Measurements from ENCODE around the gene VSIG10. TPM values are rescaled to one million over a fixed set of nuclear protein-coding genes. Genes with fewer than 3 reads are reported as not detected.
A peak's percentile ranks its signal among the peaks of the same experiment; 100 is the strongest.

The VSIG10 gene
- total and polyA plus RNA-seq, 3 experiments from 2014 or later = 1.7 to 9.0 (median 7.9) TPM

- Mint-ChIP-seq H3K4me3 (peak overlapping the region in 4 of 7 donors; percentile 4 to 61 (median 20)), H3K27ac (peak overlapping the region; percentile 78 to 95 (median 94)), H3K9me3 (no peaks in the 10 kb centered on the region), H3K27me3 (peaks cover 0 to 2% of the 10 kb centered on the region in 2 donors), H3K4me1 (peaks cover 35 to 57% (median 51%) of the 10 kb centered on the region in 3 donors), H3K36me3 (peaks cover 8 to 46% (median 13%) of the 10 kb centered on the region in 3 donors)
- Histone ChIP-seq H3K27ac (ENCODE audit: low read depth, low read length) (no peak overlapping the region), H3K4me3 (ENCODE audit: low read length) (no peak overlapping the region), H3K36me3 (ENCODE audit: insufficient read depth, low read length) (peaks cover 6% of the 10 kb centered on the region), H3K27me3 (ENCODE audit: insufficient read depth, low read length, poor library complexity, severe bottlenecking) (no peaks in the 10 kb centered on the region), H3K9me3 (ENCODE audit: low read length) (no peaks in the 10 kb centered on the region), H3K4me1 (ENCODE audit: insufficient read depth, low read length) (peaks cover 7% of the 10 kb centered on the region)
- CTCF ChIA-PET = interaction anchor here (0.7 kb wide), 1 partner anchor 14 kb away, joined by 3 read pairs; no protein-coding TSS in a partner anchor
- DNase-seq = no peak
- POLR2A ChIA-PET = no interaction called here
Observed at GRCh38 chr12:118050972-118051910, 52.6 kb downstream of the VSIG10 start.

- no peak for DNase-seq
- H3K4me3 Mint-ChIP-seq = no peak overlapping the region
- H3K36me3 Mint-ChIP-seq = peaks cover 13 to 75% (median 19%) of the 10 kb centered on the region in 3 donors
- H3K27ac Mint-ChIP-seq = peak overlapping the region in 1 of 8 donors; percentile 46
- no peaks in the 10 kb centered on the region for H3K9me3 Mint-ChIP-seq
- H3K4me1 ChIP-seq (ENCODE audit: insufficient read depth, low read length) = no peaks in the 10 kb centered on the region
- ChIA-PET CTCF (interaction anchor here (0.7 to 1.0 kb wide), 2 partner anchors 8 to 75 kb away, joined by 3 to 4 read pairs; no protein-coding TSS in a partner anchor), POLR2A (no interaction called here)
- peaks cover 22% of the 10 kb centered on the region for H3K36me3 ChIP-seq (ENCODE audit: insufficient read depth, low read length)
- no peaks in the 10 kb centered on the region for H3K9me3 ChIP-seq (ENCODE audit: low read length)
- H3K4me1 Mint-ChIP-seq = peaks cover 18 to 37% (median 28%) of the 10 kb centered on the region in 3 donors
- no peaks in the 10 kb centered on the region for H3K27me3 Mint-ChIP-seq
- H3K4me3 ChIP-seq (ENCODE audit: low read length) = no peak overlapping the region
- no peaks in the 10 kb centered on the region for H3K27me3 ChIP-seq (ENCODE audit: insufficient read depth, low read length, poor library complexity, severe bottlenecking)
- H3K27ac ChIP-seq (ENCODE audit: low read depth, low read length) = no peak overlapping the region
Observed at GRCh38 chr12:118046430-118046829, 57.4 kb downstream of the VSIG10 start.

- Mint-ChIP-seq H3K27me3 (no peaks in the 10 kb centered on the region), H3K9me3 (no peaks in the 10 kb centered on the region), H3K4me1 (peaks cover 11 to 30% (median 19%) of the 10 kb centered on the region in 3 donors), H3K36me3 (peaks cover 11 to 69% (median 19%) of the 10 kb centered on the region in 3 donors), H3K27ac (peak overlapping the region in 3 of 8 donors; percentile 1 to 52 (median 47)), H3K4me3 (no peak overlapping the region)
- ChIA-PET POLR2A (no interaction called here), CTCF (interaction anchor here (1.8 kb wide), 1 partner anchor 10 kb away, joined by 4 read pairs; no protein-coding TSS in a partner anchor)
- Histone ChIP-seq H3K27ac (ENCODE audit: low read depth, low read length) (no peak overlapping the region), H3K27me3 (ENCODE audit: insufficient read depth, low read length, poor library complexity, severe bottlenecking) (no peaks in the 10 kb centered on the region), H3K4me3 (ENCODE audit: low read length) (no peak overlapping the region), H3K9me3 (ENCODE audit: low read length) (no peaks in the 10 kb centered on the region), H3K36me3 (ENCODE audit: insufficient read depth, low read length) (peaks cover 27% of the 10 kb centered on the region), H3K4me1 (ENCODE audit: insufficient read depth, low read length) (no peaks in the 10 kb centered on the region)
- DNase-seq = no peak
Observed at GRCh38 chr12:118044577-118044976, 59.2 kb downstream of the VSIG10 start.

GRCh38 chr12:118044075-118044474, 59.7 kb downstream of the VSIG10 start:
- Histone ChIP-seq H3K27ac (ENCODE audit: low read depth, low read length) (no peak overlapping the region), H3K36me3 (ENCODE audit: insufficient read depth, low read length) (peaks cover 27% of the 10 kb centered on the region), H3K4me3 (ENCODE audit: low read length) (no peak overlapping the region), H3K9me3 (ENCODE audit: low read length) (no peaks in the 10 kb centered on the region), H3K4me1 (ENCODE audit: insufficient read depth, low read length) (no peaks in the 10 kb centered on the region), H3K27me3 (ENCODE audit: insufficient read depth, low read length, poor library complexity, severe bottlenecking) (no peaks in the 10 kb centered on the region)
- DNase-seq = no peak
- H3K27ac Mint-ChIP-seq = peak overlapping the region in 2 of 8 donors; percentile 1 to 52
- peaks cover 11 to 70% (median 20%) of the 10 kb centered on the region in 3 donors for H3K36me3 Mint-ChIP-seq
- ChIA-PET CTCF (interaction anchor here (1.5 to 1.8 kb wide), 2 partner anchors 9 to 12 kb away, joined by 3 to 4 read pairs; no protein-coding TSS in a partner anchor), POLR2A (no interaction called here)
- no peaks in the 10 kb centered on the region for H3K27me3 Mint-ChIP-seq
- H3K9me3 Mint-ChIP-seq = no peaks in the 10 kb centered on the region
- H3K4me3 Mint-ChIP-seq = no peak overlapping the region
- H3K4me1 Mint-ChIP-seq = peaks cover 10 to 28% (median 16%) of the 10 kb centered on the region in 3 donors

GRCh38 chr12:118042091-118042490, 61.7 kb downstream of the VSIG10 start:
- H3K27ac Mint-ChIP-seq = peak overlapping the region in 3 of 8 donors; percentile 43 to 60 (median 53)
- DNase-seq = no peak
- H3K4me1 Mint-ChIP-seq = peaks cover 7 to 21% (median 12%) of the 10 kb centered on the region in 3 donors

GRCh38 chr12:118038137-118038536, 65.7 kb downstream of the VSIG10 start:
- peaks cover 0 to 9% (median 4%) of the 10 kb centered on the region in 3 donors for H3K4me1 Mint-ChIP-seq
- no peak for DNase-seq
- H3K27me3 ChIP-seq (ENCODE audit: insufficient read depth, low read length, poor library complexity, severe bottlenecking) = no peaks in the 10 kb centered on the region
- peaks cover 0 to 1% of the 10 kb centered on the region in 2 donors for H3K27me3 Mint-ChIP-seq
- ChIA-PET CTCF (no interaction called here), POLR2A (no interaction called here)
- no peaks in the 10 kb centered on the region for H3K4me1 ChIP-seq (ENCODE audit: insufficient read depth, low read length)
- H3K9me3 ChIP-seq (ENCODE audit: low read length) = no peaks in the 10 kb centered on the region
- no peaks in the 10 kb centered on the region for H3K9me3 Mint-ChIP-seq
- H3K4me3 ChIP-seq (ENCODE audit: low read length) = no peak overlapping the region
- H3K36me3 Mint-ChIP-seq = peaks cover 11 to 86% (median 23%) of the 10 kb centered on the region in 3 donors
- peak overlapping the region in 2 of 8 donors; percentile 26 to 43 for H3K27ac Mint-ChIP-seq
- no peak overlapping the region for H3K27ac ChIP-seq (ENCODE audit: low read depth, low read length)
- no peak overlapping the region for H3K4me3 Mint-ChIP-seq
- peaks cover 48% of the 10 kb centered on the region for H3K36me3 ChIP-seq (ENCODE audit: insufficient read depth, low read length)

More at GRCh38 chr12:118042091-118042490, 61.7 kb downstream of the VSIG10 start:
- Histone ChIP-seq H3K36me3 (ENCODE audit: insufficient read depth, low read length) (peaks cover 27% of the 10 kb centered on the region), H3K27me3 (ENCODE audit: insufficient read depth, low read length, poor library complexity, severe bottlenecking) (no peaks in the 10 kb centered on the region), H3K4me1 (ENCODE audit: insufficient read depth, low read length) (no peaks in the 10 kb centered on the region), H3K4me3 (ENCODE audit: low read length) (no peak overlapping the region), H3K9me3 (ENCODE audit: low read length) (no peaks in the 10 kb centered on the region), H3K27ac (ENCODE audit: low read depth, low read length) (no peak overlapping the region)
- Mint-ChIP-seq H3K9me3 (no peaks in the 10 kb centered on the region), H3K27me3 (no peaks in the 10 kb centered on the region), H3K36me3 (peaks cover 11 to 75% (median 20%) of the 10 kb centered on the region in 3 donors), H3K4me3 (no peak overlapping the region)
- ChIA-PET CTCF (no interaction called here), POLR2A (no interaction called here)

- H3K27ac Mint-ChIP-seq = peak overlapping the region in 4 of 8 donors; percentile 5 to 32 (median 19)
- peaks cover 6 to 82% (median 16%) of the 10 kb centered on the region in 3 donors for H3K36me3 Mint-ChIP-seq
Observed at GRCh38 chr12:118036672-118037411, 67.0 kb downstream of the VSIG10 start.

More at GRCh38 chr12:118036672-118037411, 67.0 kb downstream of the VSIG10 start:
- Histone ChIP-seq H3K27ac (ENCODE audit: low read depth, low read length) (no peak overlapping the region), H3K27me3 (ENCODE audit: insufficient read depth, low read length, poor library complexity, severe bottlenecking) (no peaks in the 10 kb centered on the region), H3K4me1 (ENCODE audit: insufficient read depth, low read length) (no peaks in the 10 kb centered on the region), H3K9me3 (ENCODE audit: low read length) (no peaks in the 10 kb centered on the region), H3K4me3 (ENCODE audit: low read length) (no peak overlapping the region), H3K36me3 (ENCODE audit: insufficient read depth, low read length) (peaks cover 35% of the 10 kb centered on the region)
- Mint-ChIP-seq H3K9me3 (no peaks in the 10 kb centered on the region), H3K27me3 (peaks cover 0 to 1% of the 10 kb centered on the region in 2 donors), H3K4me3 (no peak overlapping the region), H3K4me1 (peaks cover 0 to 5% (median 4%) of the 10 kb centered on the region in 3 donors)
- POLR2A ChIA-PET = no interaction called here
- no peak for DNase-seq
- CTCF ChIA-PET = interaction anchor here (1.6 kb wide), 1 partner anchor 162 kb away, joined by 4 read pairs; no protein-coding TSS in a partner anchor

Measured in CD8-positive, alpha-beta memory T cell (primary cell).